H1 (cell line): ENCODE data around the gene SH3PXD2A. TPM values are rescaled to one million over a fixed set of nuclear protein-coding genes. Genes with fewer than 3 reads are reported as not detected.

Source experiments
- ATF2 ChIP-seq: IDR thresholded peaks from 2 replicates; pipeline ENCODE4 v1.6.1; 2012; ENCODE audit warnings: low read length, inconsistent platforms
- CREB1 ChIP-seq: IDR thresholded peaks from 2 replicates; pipeline ENCODE4 v1.6.1; 2012; ENCODE audit warnings: inconsistent platforms
- SAP30 ChIP-seq: fragments of 300-600 bp; sonication (generic); IDR thresholded peaks from 2 replicates; pipeline ENCODE4 v1.7.1; 2012; ENCODE audit warnings: low read length, moderate library complexity, mild to moderate bottlenecking, inconsistent platforms; ENCODE audit not compliant: insufficient read depth, insufficient replicate concordance
- USF2 ChIP-seq: IDR thresholded peaks from 2 replicates; pipeline ENCODE4 v1.6.1; 2011; ENCODE audit warnings: low read length, improper control_type of control experiment
- polyA plus RNA-seq, 7 experiments: library from polyadenylated mRNA; depleted of rRNA in 3 of 7; stranded (reverse) in 5 of 7; unstranded in 2 of 7; fragments of >200 nt in 5 of 7; fragments of 200-250 nt in 2 of 7; gene quantifications; 1 replicate in 5 of 7; 2 replicates in 1 of 7; 4 replicates in 1 of 7; pipeline versions ENCODE4 v1.2.1 to v1.2.3, GENCODE V29; 2011 to 2013; ENCODE audit warnings: missing spikeins in 2 of 7, mixed read lengths in 2 of 7
- total RNA-seq: library from RNA; stranded (reverse); fragmentation: NEBNext Ultra II Directional; extraction: Animal tissue kit (Norgen Biotek cat#: 25700); gene quantifications from 2 replicates; pipeline ENCODE4 v1.2.1, GENCODE V29; 2021

Gene SH3PXD2A
- total and polyA plus RNA-seq, 2 of the 8 experiments (the other 6 are each of a cell fraction or from before 2014, with no cell fraction given), result 5.4 to 16.3 TPM

DNA sequence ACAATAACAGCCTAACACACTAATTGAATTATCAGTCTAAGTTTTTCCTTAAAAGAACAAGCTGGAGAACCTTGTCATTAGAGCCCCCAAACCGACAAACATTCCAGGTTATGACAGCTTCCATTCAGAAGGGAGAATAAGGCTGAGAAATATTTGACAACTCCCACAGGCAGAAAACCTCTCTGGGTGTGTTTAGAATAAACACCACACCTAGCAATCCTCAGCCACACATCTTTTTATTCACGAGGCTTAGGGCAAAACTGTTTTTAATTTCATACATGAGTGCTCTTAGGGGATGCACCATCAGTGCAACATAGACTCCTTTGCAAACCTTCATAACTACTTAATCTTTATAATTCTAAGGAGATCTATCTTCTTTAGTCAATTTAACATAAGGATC is 38.4 kb upstream of the SH3PXD2A start (continued):
- TF ChIP-seq SAP30 (no peak), ATF2 (no peak), CREB1 (no peak), USF2 (no peak)
